ENCODE data around the gene LBX1.

- TF ChIP-seq CTCF (IDR thresholded peaks at IDR 0.05; ENCODE audit: borderline replicate concordance, extremely low read depth, low read length, poor library complexity, severe bottlenecking) (no peak), EZH2 (IDR thresholded peaks at IDR 0.05; ENCODE audit: borderline replicate concordance, low read depth, low read length, severe bottlenecking) (no peak)
Measured at GRCh38 chr10:101266381-101267289, 37.4 kb upstream of the LBX1 start.
